Subcutaneous adipose tissue (tissue), 4 donors: ENCODE measurements around the gene SLC48A1. TPM values are rescaled to one million over a fixed set of nuclear protein-coding genes. Genes with fewer than 3 reads are reported as not detected.

Source experiments
- total RNA-seq, 4 donors: library from RNA; depleted of rRNA; stranded (reverse); fragments of >200 nt; gene quantifications; one replicate each; pipeline ENCODE4 v1.1.0, GENCODE V29; 2016
- TF ChIP-seq, protein P1 (sequence below): fragments of 450-650 bp; IDR thresholded peaks from one replicate; pipeline ENCODE4 v1.5.1; 2016; ENCODE audit warnings: low read depth, mild to moderate bottlenecking, control low read depth, antibody characterized with exemption, moderate library complexity

Gene SLC48A1
- total RNA-seq, 4 donors from 2014 or later = 18.9 to 38.4 (median 21.4) TPM

DNA sequence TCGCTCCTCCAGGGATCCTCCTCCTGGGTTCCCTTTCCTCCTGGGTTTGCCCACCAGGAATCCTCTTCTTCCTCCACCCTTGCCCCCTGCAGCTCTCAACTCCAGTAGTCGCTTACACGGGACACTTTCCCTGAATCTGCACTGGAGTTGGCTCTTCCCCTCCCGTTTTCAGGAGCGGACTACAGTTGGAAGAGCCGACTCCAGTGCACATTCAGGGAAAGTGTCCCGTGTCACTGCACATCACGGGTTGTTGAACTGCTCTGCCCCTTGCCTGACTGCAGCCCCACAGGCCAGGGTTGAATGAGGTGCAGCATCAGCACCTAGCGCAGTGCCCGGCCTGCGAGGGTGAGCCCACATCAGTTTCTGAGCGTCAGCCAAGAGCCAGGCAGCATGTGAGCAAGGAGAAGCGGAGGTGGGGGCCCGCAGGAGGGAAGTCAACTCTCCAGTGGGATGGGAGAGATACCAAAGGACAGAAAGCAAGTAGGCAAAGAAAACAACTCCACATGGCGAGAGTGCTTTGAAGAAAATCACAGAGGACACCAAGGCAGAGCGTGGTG lies 27.5 kb upstream of the SLC48A1 start:
- TF ChIP-seq, protein P1, sequence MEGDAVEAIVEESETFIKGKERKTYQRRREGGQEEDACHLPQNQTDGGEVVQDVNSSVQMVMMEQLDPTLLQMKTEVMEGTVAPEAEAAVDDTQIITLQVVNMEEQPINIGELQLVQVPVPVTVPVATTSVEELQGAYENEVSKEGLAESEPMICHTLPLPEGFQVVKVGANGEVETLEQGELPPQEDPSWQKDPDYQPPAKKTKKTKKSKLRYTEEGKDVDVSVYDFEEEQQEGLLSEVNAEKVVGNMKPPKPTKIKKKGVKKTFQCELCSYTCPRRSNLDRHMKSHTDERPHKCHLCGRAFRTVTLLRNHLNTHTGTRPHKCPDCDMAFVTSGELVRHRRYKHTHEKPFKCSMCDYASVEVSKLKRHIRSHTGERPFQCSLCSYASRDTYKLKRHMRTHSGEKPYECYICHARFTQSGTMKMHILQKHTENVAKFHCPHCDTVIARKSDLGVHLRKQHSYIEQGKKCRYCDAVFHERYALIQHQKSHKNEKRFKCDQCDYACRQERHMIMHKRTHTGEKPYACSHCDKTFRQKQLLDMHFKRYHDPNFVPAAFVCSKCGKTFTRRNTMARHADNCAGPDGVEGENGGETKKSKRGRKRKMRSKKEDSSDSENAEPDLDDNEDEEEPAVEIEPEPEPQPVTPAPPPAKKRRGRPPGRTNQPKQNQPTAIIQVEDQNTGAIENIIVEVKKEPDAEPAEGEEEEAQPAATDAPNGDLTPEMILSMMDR = no peak

- TF ChIP-seq, protein P1 = no peak
Observed at GRCh38 chr12:47746073-47746472, 27.0 kb upstream of the SLC48A1 start.

DNA sequence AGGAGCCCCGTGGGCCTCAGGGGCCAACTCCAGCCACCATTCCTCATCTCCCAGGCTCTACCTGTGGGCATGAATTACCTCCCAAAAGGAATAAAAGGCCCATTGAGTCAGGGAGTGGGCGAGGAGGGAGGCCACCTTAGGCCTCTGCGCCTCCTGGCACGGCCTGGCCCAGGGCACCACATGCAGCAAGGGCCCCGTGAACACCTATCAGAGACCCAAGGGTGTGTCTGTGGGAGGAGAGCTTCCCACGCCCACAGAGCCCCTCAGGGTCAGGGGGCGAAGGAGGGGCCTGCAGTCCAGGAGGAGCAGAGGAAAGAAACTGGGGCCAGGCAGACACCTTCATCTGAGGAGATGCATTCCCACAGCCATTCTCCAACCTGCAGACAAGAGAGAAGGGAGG lies 26.5 kb upstream of the SLC48A1 start:
- TF ChIP-seq, protein P1 = no peak

GRCh38 chr12:47747126-47747525 lies 25.9 kb upstream of the SLC48A1 start:
- TF ChIP-seq, protein P1 = no peak

- TF ChIP-seq, protein P1 = no peak
Observed at GRCh38 chr12:47747596-47748506, 25.2 kb upstream of the SLC48A1 start.

GRCh38 chr12:47748507-47748828 lies 24.6 kb upstream of the SLC48A1 start:
- TF ChIP-seq, protein P1 = no peak

GRCh38 chr12:47748899-47749298 lies 24.1 kb upstream of the SLC48A1 start:
- TF ChIP-seq, protein P1 = no peak
